Activated naive CD8-positive, alpha-beta T cell treated with anti-CD3 and anti-CD28 coated beads, Interleukin-2, amount 50 U/mL, for 16 hours (primary cell): ENCODE results near the gene TCEAL2.
"Not testable (repeated sequence)": the region's sequence is repeated elsewhere in the genome, so short reads cannot be mapped to it uniquely, and the experiment has no call there.

Experiments used
- DNase-seq: peaks from one replicate; pipeline ENCODE4 v3.0.0-alpha.2; 2020; ENCODE audit warnings: low read depth, low spot score

The TCEAL2 gene

GRCh38 chrX:102125436-102125835 lies at the start of gene TCEAL2:
Gene TCEAL2 (plus strand): TSS chrX:102125679. CDS start chrX:102126831, 1,152 bp downstream.
- DNase-seq, result not testable (repeated sequence)

GRCh38 chrX:102077426-102077825 lies 48.1 kb upstream of the TCEAL2 start:
- no peak for DNase-seq

GRCh38 chrX:102085706-102086105 lies 39.8 kb upstream of the TCEAL2 start:
- no peak for DNase-seq

GRCh38 chrX:102113367-102113766 lies 12.1 kb upstream of the TCEAL2 start:
- DNase-seq, result no peak

GRCh38 chrX:102115748-102116147 lies 9.7 kb upstream of the TCEAL2 start:
- no peak for DNase-seq

GRCh38 chrX:102125014-102125413 lies 465 bp upstream of the TCEAL2 start:
- DNase-seq, result not testable (repeated sequence)

GRCh38 chrX:102126080-102126818 lies 770 bp downstream of the TCEAL2 start:
- DNase-seq, result not testable (repeated sequence)

GRCh38 chrX:102126863-102127262 lies 1.4 kb downstream of the TCEAL2 start:
- DNase-seq, result no peak

- no peak for DNase-seq
These were observed 4.0 kb downstream of the TCEAL2 start for GRCh38 chrX:102129473-102129872.

- no peak for DNase-seq
These were observed 12.6 kb downstream of the TCEAL2 start for GRCh38 chrX:102138064-102138463.

GRCh38 chrX:102140876-102141275 lies 15.4 kb downstream of the TCEAL2 start:
- DNase-seq, result not testable (repeated sequence)

- DNase-seq, result not testable (repeated sequence)
These were observed 16.2 kb downstream of the TCEAL2 start for GRCh38 chrX:102141631-102142030.

GRCh38 chrX:102142274-102142673 lies 16.8 kb downstream of the TCEAL2 start, which contains the start of gene TCEAL6:
Gene TCEAL6 (minus strand): TSS chrX:102142481.
- not testable (repeated sequence) for DNase-seq

GRCh38 chrX:102154218-102154860 lies 28.9 kb downstream of the TCEAL2 start:
- no peak for DNase-seq

- DNase-seq, result no peak
These were observed 29.7 kb downstream of the TCEAL2 start for GRCh38 chrX:102154900-102155805.

GRCh38 chrX:102155806-102156179 lies 30.3 kb downstream of the TCEAL2 start, which contains the start of gene BEX5:
Gene BEX5 (minus strand): TSS chrX:102155977. CDS start chrX:102154265, 1,712 bp downstream.
- DNase-seq, result no peak
